GM18858 (cell line): ENCODE measurements around the gene CCDC13.

ENCODE experiments used
- ATAC-seq: cut with Tn5 transposase; IDR thresholded peaks from one replicate; pipeline ENCODE4 v1.9.1; 2021; ENCODE audit not compliant: unreplicated experiment

Gene CCDC13

GRCh38 chr3:42734263-42734860 lies 38.7 kb downstream of the CCDC13 start:
- no peak for ATAC-seq

GRCh38 chr3:42733501-42734262 lies 39.4 kb downstream of the CCDC13 start:
- ATAC-seq, result no peak

- ATAC-seq, result no peak
Observed at GRCh38 chr3:42732829-42733459, 40.1 kb downstream of the CCDC13 start.

GRCh38 chr3:42732196-42732828 lies 40.7 kb downstream of the CCDC13 start:
- no peak for ATAC-seq

GRCh38 chr3:42731476-42732195 lies 41.4 kb downstream of the CCDC13 start:
- ATAC-seq, result no peak

GRCh38 chr3:42730706-42731420 lies 42.2 kb downstream of the CCDC13 start:
- no peak for ATAC-seq

- ATAC-seq, result no peak
Observed at GRCh38 chr3:42730294-42730693, 42.8 kb downstream of the CCDC13 start.

- ATAC-seq, result no peak
Observed at GRCh38 chr3:42729404-42730145, 43.5 kb downstream of the CCDC13 start.

- ATAC-seq, result no peak
Observed at GRCh38 chr3:42728668-42729364, 44.2 kb downstream of the CCDC13 start.

GRCh38 chr3:42728056-42728455 lies 45.0 kb downstream of the CCDC13 start:
- ATAC-seq, result no peak

GRCh38 chr3:42725454-42725853 lies 47.6 kb downstream of the CCDC13 start:
- ATAC-seq, result no peak

GRCh38 chr3:42723219-42723618 lies 49.8 kb downstream of the CCDC13 start:
- no peak for ATAC-seq
